SK-N-SH treated with all-trans-retinoic acid at 6 μM for 48 hours (cell line): Measurements from ENCODE around the gene CHST2.

Experiments
- ATAC-seq: fragments of 200-7000 bp; cut with Tn5 transposase; 3 replicates; pipeline ENCODE4 v1.9.1; 2020; ENCODE audit warnings: mild to moderate bottlenecking, moderate library complexity
- ARNTL ChIP-seq: fragments of 450-650 bp; formaldehyde crosslinking; IDR thresholded peaks from 2 replicates; pipeline ENCODE4 v1.5.0; 2020; ENCODE audit warnings: low read depth, mild to moderate bottlenecking, moderate library complexity, borderline replicate concordance
- BACH2 ChIP-seq: fragments of 250-450 bp; sonication (Bioruptor Pico); IDR thresholded peaks from 2 replicates; pipeline ENCODE4 v1.9.0; 2021; ENCODE audit warnings: mild to moderate bottlenecking, borderline replicate concordance
- CREB5 ChIP-seq: fragments of 250-450 bp; sonication (Bioruptor Pico); IDR thresholded peaks from 2 replicates; pipeline ENCODE4 v1.5.1; 2020; ENCODE audit warnings: low read depth, mild to moderate bottlenecking, moderate library complexity
- CSDC2 ChIP-seq: fragments of 250-450 bp; sonication (Bioruptor Pico); IDR thresholded peaks from 2 replicates; pipeline ENCODE4 v1.5.0; 2020; ENCODE audit warnings: mild to moderate bottlenecking, moderate library complexity
- CSRNP3 ChIP-seq: fragments of 250-450 bp; sonication (Bioruptor Pico); IDR thresholded peaks from 2 replicates; pipeline ENCODE4 v1.5.1; 2021; ENCODE audit warnings: mild to moderate bottlenecking, moderate library complexity
- ESRRG ChIP-seq: fragments of 250-450 bp; sonication (Bioruptor Pico); IDR thresholded peaks from 2 replicates; pipeline ENCODE4 v1.6.1; 2021; ENCODE audit warnings: mild to moderate bottlenecking
- GLIS3 ChIP-seq: fragments of 250-450 bp; sonication (Bioruptor Pico); IDR thresholded peaks from 2 replicates; pipeline ENCODE4 v1.5.0; 2020; ENCODE audit warnings: mild to moderate bottlenecking, moderate library complexity
- ISL1 ChIP-seq: fragments of 250-450 bp; sonication (Bioruptor Pico); IDR thresholded peaks from 2 replicates; pipeline ENCODE4 v2.1.2; 2022; ENCODE audit warnings: mild to moderate bottlenecking, moderate library complexity
- OSR1 ChIP-seq: fragments of 250-450 bp; sonication (Bioruptor Pico); IDR thresholded peaks from 2 replicates; pipeline ENCODE4 v1.8.0; 2022; ENCODE audit warnings: moderate library complexity, mild to moderate bottlenecking, inconsistent platforms
- POU6F1 ChIP-seq: fragments of 250-450 bp; sonication (Bioruptor Pico); IDR thresholded peaks from 2 replicates; pipeline ENCODE4 v1.8.0; 2021; ENCODE audit warnings: low read depth, mild to moderate bottlenecking, moderate library complexity, borderline replicate concordance
- PPARA ChIP-seq: fragments of 250-450 bp; sonication (Bioruptor Pico); IDR thresholded peaks from 2 replicates; pipeline ENCODE4 v1.5.0; 2020; ENCODE audit warnings: mild to moderate bottlenecking, borderline replicate concordance
- RARB ChIP-seq: fragments of 250-450 bp; sonication (Bioruptor Pico); IDR thresholded peaks from 2 replicates; pipeline ENCODE4 v1.8.0; 2021; ENCODE audit warnings: mild to moderate bottlenecking, moderate library complexity
- SNAI2 ChIP-seq: fragments of 250-450 bp; sonication (Bioruptor Pico); IDR thresholded peaks from 2 replicates; pipeline ENCODE4 v1.5.0; 2020; ENCODE audit warnings: mild to moderate bottlenecking, moderate library complexity
- TCF4 ChIP-seq: fragments of 250-450 bp; sonication (Bioruptor Pico); IDR thresholded peaks from 2 replicates; pipeline ENCODE4 v1.8.0; 2021; ENCODE audit warnings: mild to moderate bottlenecking, moderate library complexity, borderline replicate concordance
- TOX ChIP-seq: fragments of 250-450 bp; sonication (Bioruptor Pico); IDR thresholded peaks from 2 replicates; pipeline ENCODE4 v1.8.0; 2021; ENCODE audit warnings: mild to moderate bottlenecking, moderate library complexity, borderline replicate concordance
- TSHZ2 ChIP-seq: fragments of 250-450 bp; sonication (Bioruptor Pico); IDR thresholded peaks from 2 replicates; pipeline ENCODE4 v1.5.0; 2020; ENCODE audit warnings: mild to moderate bottlenecking, moderate library complexity
- ZC3H10 ChIP-seq: fragments of 250-450 bp; sonication (Bioruptor Pico); IDR thresholded peaks from 2 replicates; pipeline ENCODE4 v1.5.1; 2021; ENCODE audit warnings: mild to moderate bottlenecking, moderate library complexity
- ZFP3 ChIP-seq: fragments of 250-450 bp; sonication (Bioruptor Pico); IDR thresholded peaks from 2 replicates; pipeline ENCODE4 v1.5.0; 2020; ENCODE audit warnings: mild to moderate bottlenecking, moderate library complexity
- ZFP30 ChIP-seq: fragments of 450-650 bp; formaldehyde crosslinking; IDR thresholded peaks from 2 replicates; pipeline ENCODE4 v1.5.0; 2022; ENCODE audit warnings: mild to moderate bottlenecking, moderate library complexity
- ZNF565 ChIP-seq: fragments of 450-650 bp; formaldehyde crosslinking; conservative IDR thresholded peaks from 2 replicates; pipeline ENCODE4 v1.5.0; 2020; ENCODE audit warnings: low read depth, mild to moderate bottlenecking, moderate library complexity
- ZNF70 ChIP-seq: fragments of 450-650 bp; formaldehyde crosslinking; IDR thresholded peaks from 2 replicates; pipeline ENCODE4 v1.5.0; 2020; ENCODE audit warnings: mild to moderate bottlenecking, moderate library complexity
- ZNF8 ChIP-seq: fragments of 450-650 bp; formaldehyde crosslinking; IDR thresholded peaks from 2 replicates; pipeline ENCODE4 v1.5.0; 2020; ENCODE audit warnings: mild to moderate bottlenecking, moderate library complexity

The CHST2 gene

GRCh38 chr3:143127801-143128200 is 8.2 kb downstream of the CHST2 start:
- no peak for ATAC-seq
- no peak for TF ChIP-seq ZNF70 (CRISPR knock-in tag)
- no peak for TF ChIP-seq CSDC2
- no peak for TF ChIP-seq TCF4 (CRISPR knock-in tag)

- ATAC-seq, result no peak
- no peak for TF ChIP-seq CSDC2
- TF ChIP-seq ZNF70 (CRISPR knock-in tag), result no peak
- no peak for TF ChIP-seq TCF4 (CRISPR knock-in tag)
These were observed 8.8 kb downstream of the CHST2 start for GRCh38 chr3:143128227-143128955.

GRCh38 chr3:143132246-143132980 is 12.8 kb downstream of the CHST2 start:
- TF ChIP-seq ZNF8 (CRISPR knock-in tag), result no peak
- TF ChIP-seq ZC3H10 (CRISPR knock-in tag), result no peak
- TF ChIP-seq TSHZ2, result no peak
- TF ChIP-seq SNAI2 (CRISPR knock-in tag), result no peak
- TF ChIP-seq CREB5 (CRISPR knock-in tag), result no peak
- TF ChIP-seq ZFP3 (CRISPR knock-in tag), result no peak
- TF ChIP-seq CSDC2, result no peak
- no peak for TF ChIP-seq PPARA (CRISPR knock-in tag)
- no peak for TF ChIP-seq ISL1
- no peak for TF ChIP-seq POU6F1 (CRISPR knock-in tag)
- TF ChIP-seq ZNF70 (CRISPR knock-in tag), result no peak
- TF ChIP-seq ESRRG (CRISPR knock-in tag), result no peak
- no peak for TF ChIP-seq CSRNP3 (CRISPR knock-in tag)
- TF ChIP-seq RARB (CRISPR knock-in tag), result no peak
- no peak for TF ChIP-seq TOX
- no peak for TF ChIP-seq BACH2 (CRISPR knock-in tag)
- TF ChIP-seq ZNF565, result no peak
- TF ChIP-seq TCF4 (CRISPR knock-in tag), result no peak
- no peak for TF ChIP-seq GLIS3 (CRISPR knock-in tag)
- TF ChIP-seq ARNTL, result no peak
- no peak for ATAC-seq

DNA sequence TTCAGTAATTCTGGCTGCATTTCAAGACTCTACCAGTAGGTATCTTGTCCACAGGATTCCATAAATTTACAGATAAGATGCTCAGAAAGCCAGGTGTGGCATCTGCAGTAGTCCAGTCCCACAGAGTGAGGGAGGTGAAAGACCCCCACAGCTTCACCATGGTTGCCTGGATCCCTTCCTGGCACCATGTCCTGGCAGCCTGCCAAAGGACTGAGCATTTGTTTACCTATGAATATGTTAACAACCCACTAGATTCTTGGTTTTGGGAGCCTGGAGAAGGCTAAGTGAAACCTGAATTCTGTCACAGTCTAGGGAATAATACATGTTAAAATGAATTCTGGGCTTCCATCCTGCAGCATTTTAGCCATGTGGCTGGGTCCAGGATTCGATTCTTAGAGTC is 14.9 kb downstream of the CHST2 start:
- ATAC-seq, result peak; percentile 30
- no peak for TF ChIP-seq GLIS3 (CRISPR knock-in tag)
- TF ChIP-seq CSDC2, result no peak
- no peak for TF ChIP-seq ARNTL
- no peak for TF ChIP-seq CREB5 (CRISPR knock-in tag)
- TF ChIP-seq ZNF8 (CRISPR knock-in tag), result no peak
- no peak for TF ChIP-seq TOX
- TF ChIP-seq PPARA (CRISPR knock-in tag), result no peak
- no peak for TF ChIP-seq ZFP30 (CRISPR knock-in tag)
- TF ChIP-seq ISL1, result no peak
- TF ChIP-seq CSRNP3 (CRISPR knock-in tag), result no peak
- no peak for TF ChIP-seq BACH2 (CRISPR knock-in tag)
- TF ChIP-seq RARB (CRISPR knock-in tag), result no peak
- no peak for TF ChIP-seq ZNF70 (CRISPR knock-in tag)
- no peak for TF ChIP-seq ZFP3 (CRISPR knock-in tag)
- TF ChIP-seq OSR1 (CRISPR knock-in tag), result no peak
- no peak for TF ChIP-seq SNAI2 (CRISPR knock-in tag)
